ENCODE measurements around the gene CNTNAP2. TPM values are rescaled to one million over a fixed set of nuclear protein-coding genes. Genes with fewer than 3 reads are reported as not detected.

Gene CNTNAP2
- total RNA-seq, 6 experiments from 2014 or later = 1.8 to 8.1 (median 3.9) TPM

GRCh38 chr7:147658392-147658967 lies 1541.9 kb downstream of the CNTNAP2 start:
- Histone ChIP-seq H3K27ac (no peak overlapping the region), H3K27me3 (no peaks in the 10 kb centered on the region), H3K9me3 (no peaks in the 10 kb centered on the region), H3K4me3 (no peak overlapping the region), H3K36me3 (no peaks in the 10 kb centered on the region), H3K4me1 (no peaks in the 10 kb centered on the region)
- intact Hi-C loops (cut with DNase I) = no loop called here
- ATAC-seq = no peak
- 77% methylated on average over 1 of the region's 2 CpGs for WGBS (ENCODE audit: insufficient coverage, low coverage, low lambda C conversion rate, missing lambda C conversion rate)
- DNase-seq = no peak
- TF ChIP-seq POLR2A (IDR thresholded peaks at IDR 0.05) (no peak), CTCF (IDR thresholded peaks at IDR 0.05) (no peak)

- no peak overlapping the region for H3K4me3 ChIP-seq
- no peaks in the 10 kb centered on the region for H3K36me3 ChIP-seq
- no peak overlapping the region for H3K27ac ChIP-seq
- intact Hi-C loops (cut with DNase I) = no loop called here
- H3K9me3 ChIP-seq = no peaks in the 10 kb centered on the region
- 50% methylated on average over 4 of the region's 4 CpGs for WGBS (ENCODE audit: insufficient coverage, low coverage, low lambda C conversion rate, missing lambda C conversion rate)
- no peak for TF ChIP-seq POLR2A (IDR thresholded peaks at IDR 0.05)
- TF ChIP-seq CTCF (IDR thresholded peaks at IDR 0.05) = no peak
- H3K27me3 ChIP-seq = no peaks in the 10 kb centered on the region
- DNase-seq (no peak), ATAC-seq (no peak)
- no peaks in the 10 kb centered on the region for H3K4me1 ChIP-seq
Measured at GRCh38 chr7:147659036-147659995, 1542.7 kb downstream of the CNTNAP2 start.

- Histone ChIP-seq H3K4me1 (no peaks in the 10 kb centered on the region), H3K9me3 (no peaks in the 10 kb centered on the region), H3K36me3 (no peaks in the 10 kb centered on the region), H3K27ac (no peak overlapping the region), H3K4me3 (no peak overlapping the region), H3K27me3 (no peaks in the 10 kb centered on the region)
- intact Hi-C loops (cut with DNase I) = no loop called here
- 21% methylated on average over 6 of the region's 6 CpGs for WGBS (ENCODE audit: insufficient coverage, low coverage, low lambda C conversion rate, missing lambda C conversion rate)
- ATAC-seq = no peak
- no peak for DNase-seq
- no peak for TF ChIP-seq CTCF (IDR thresholded peaks at IDR 0.05)
- TF ChIP-seq POLR2A (IDR thresholded peaks at IDR 0.05) = no peak
Measured at GRCh38 chr7:147664541-147664940, 1547.9 kb downstream of the CNTNAP2 start.

GRCh38 chr7:147670759-147671158 lies 1554.2 kb downstream of the CNTNAP2 start:
- Histone ChIP-seq H3K27ac (no peak overlapping the region), H3K4me3 (no peak overlapping the region), H3K4me1 (no peaks in the 10 kb centered on the region), H3K27me3 (no peaks in the 10 kb centered on the region), H3K9me3 (no peaks in the 10 kb centered on the region), H3K36me3 (no peaks in the 10 kb centered on the region)
- 56% methylated on average over 3 of the region's 10 CpGs for WGBS (ENCODE audit: insufficient coverage, low coverage, low lambda C conversion rate, missing lambda C conversion rate)
- TF ChIP-seq CTCF (IDR thresholded peaks at IDR 0.05) (no peak), POLR2A (IDR thresholded peaks at IDR 0.05) (no peak)
- ATAC-seq (no peak), DNase-seq (peak in 1 of 3 donors; percentile 15)
- intact Hi-C loops (cut with DNase I) = no loop called here
